ENCODE results near the gene L3MBTL4. TPM values are rescaled to one million over a fixed set of nuclear protein-coding genes. Genes with fewer than 3 reads are reported as not detected.

The L3MBTL4 gene
- total and polyA plus RNA-seq, 9 of the 15 experiments (the other 6 are each of a cell fraction or from before 2014, with no cell fraction given) = not detected

DNA sequence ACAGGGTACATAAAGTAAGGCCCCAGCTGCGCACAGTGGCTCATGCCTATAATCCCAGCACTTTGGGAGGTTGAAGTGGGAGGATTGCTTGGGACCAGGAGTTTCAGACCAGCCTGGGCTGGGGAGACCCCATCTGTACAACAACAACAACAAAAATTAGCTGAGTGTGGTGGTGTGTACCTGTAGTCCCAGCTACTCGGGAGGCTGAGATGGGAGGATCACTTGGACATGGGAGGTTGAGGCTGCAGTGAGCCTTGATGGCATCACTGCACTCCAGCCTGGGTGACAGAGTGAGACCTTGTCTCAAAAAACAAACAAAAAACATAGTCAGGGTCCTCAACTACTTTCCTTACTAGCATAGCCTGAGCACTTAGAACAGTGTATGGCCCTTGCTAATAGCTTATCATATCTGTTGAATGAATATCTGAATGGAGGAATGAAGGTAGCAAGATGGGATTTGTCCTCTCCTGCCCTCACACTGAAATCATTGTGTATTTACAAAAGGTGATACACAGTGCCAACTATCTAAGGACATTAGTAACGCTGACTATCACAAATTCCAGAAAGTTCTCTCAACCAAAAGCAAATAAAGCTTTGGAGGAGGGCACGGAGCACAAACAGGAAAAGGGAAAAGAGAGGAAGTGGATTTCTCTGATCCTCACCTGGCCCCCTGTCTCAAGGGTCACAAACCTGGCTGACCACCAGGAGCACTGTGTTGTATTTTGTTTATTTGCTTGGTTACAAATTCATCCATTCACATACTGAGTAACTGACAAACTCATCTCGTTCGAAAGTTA lies 38.1 kb downstream of the L3MBTL4 start (continued):
- TF ChIP-seq PBX2 (CRISPR knock-in tag; IDR thresholded peaks at IDR 0.05; ENCODE audit: low read depth) = no peak
- TF ChIP-seq PBX2 (tag; conservative IDR thresholded peaks at IDR 0.05; ENCODE audit: low read depth) = no peak
- TF ChIP-seq, protein P1, sequence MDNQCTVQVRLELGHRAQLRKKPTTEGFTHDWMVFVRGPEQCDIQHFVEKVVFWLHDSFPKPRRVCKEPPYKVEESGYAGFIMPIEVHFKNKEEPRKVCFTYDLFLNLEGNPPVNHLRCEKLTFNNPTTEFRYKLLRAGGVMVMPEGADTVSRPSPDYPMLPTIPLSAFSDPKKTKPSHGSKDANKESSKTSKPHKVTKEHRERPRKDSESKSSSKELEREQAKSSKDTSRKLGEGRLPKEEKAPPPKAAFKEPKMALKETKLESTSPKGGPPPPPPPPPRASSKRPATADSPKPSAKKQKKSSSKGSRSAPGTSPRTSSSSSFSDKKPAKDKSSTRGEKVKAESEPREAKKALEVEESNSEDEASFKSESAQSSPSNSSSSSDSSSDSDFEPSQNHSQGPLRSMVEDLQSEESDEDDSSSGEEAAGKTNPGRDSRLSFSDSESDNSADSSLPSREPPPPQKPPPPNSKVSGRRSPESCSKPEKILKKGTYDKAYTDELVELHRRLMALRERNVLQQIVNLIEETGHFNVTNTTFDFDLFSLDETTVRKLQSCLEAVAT (IDR thresholded peaks at IDR 0.05) = no peak

DNA sequence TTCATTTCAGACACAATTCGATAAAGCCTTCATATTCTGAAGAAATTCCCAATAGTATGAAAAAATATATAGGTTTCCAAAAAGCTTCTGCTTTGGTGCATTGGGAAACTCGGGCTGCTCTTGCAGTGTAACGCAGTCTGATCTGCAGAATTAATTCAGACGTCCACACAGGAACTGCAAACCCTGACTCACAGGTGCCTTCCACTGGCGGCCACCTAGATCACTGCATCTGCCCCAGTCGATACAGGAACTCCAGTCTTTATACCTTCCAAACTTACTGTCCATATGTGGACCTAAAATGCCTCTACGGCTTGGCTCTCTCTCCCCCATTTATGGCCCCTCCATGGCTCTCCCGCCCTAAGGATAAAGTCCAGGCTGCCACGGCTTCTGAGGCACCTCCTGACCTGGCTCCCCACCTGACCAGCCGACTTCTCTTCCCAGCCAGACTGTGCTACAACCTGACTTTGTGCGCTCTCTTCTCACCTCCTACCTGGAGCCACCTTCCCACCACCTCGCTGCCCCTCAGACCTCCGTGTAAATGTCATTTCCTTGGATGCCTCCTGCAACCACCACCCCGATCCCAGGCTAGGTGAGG lies 39.7 kb downstream of the L3MBTL4 start:
- BruUV-seq (replicated peaks) = no TSS peak
- Histone ChIP-seq H3K9me1 (ENCODE audit: control insufficient read depth, insufficient read depth, low read length) (no peaks in the 10 kb centered on the region), H3K27me3 (ENCODE audit: control insufficient read depth in 2 of 2, insufficient read depth in 2 of 2, low read length in 2 of 2) (no peaks in the 10 kb centered on the region), H3K27ac (ENCODE audit: extremely low read depth, low read depth, low read length) (no peak overlapping the region), H3K9ac (ENCODE audit: insufficient read depth in 1 of 2, low read depth in 2 of 2, low read length in 2 of 2) (no peak overlapping the region), H3K36me3 (ENCODE audit: control insufficient read depth, insufficient read depth, low read length) (no peaks in the 10 kb centered on the region), H4K20me1 (replicated peaks; ENCODE audit: control insufficient read depth, insufficient read depth, low read length) (no peaks in the 10 kb centered on the region), H3K4me3 (no peak overlapping the region), H2AFZ (ENCODE audit: low read depth, low read length) (no peak overlapping the region), H3K79me2 (ENCODE audit: control insufficient read depth, insufficient read depth, low read length) (no peaks in the 10 kb centered on the region), H3K4me1 (replicated peaks in 1 of 2; ENCODE audit: control insufficient read depth in 2 of 2, insufficient read depth in 2 of 2, low read length in 2 of 2) (no peaks in the 10 kb centered on the region), H3K9me3 (replicated peaks; ENCODE audit: control insufficient read depth, insufficient read depth, low read depth, low read length) (no peaks in the 10 kb centered on the region), H3K4me2 (ENCODE audit: insufficient read depth, low read length) (no peak overlapping the region)
- DNase-seq (ENCODE audit: extremely low read depth in 1 of 4, low spot score in 3 of 4) = no peak
- ChIA-PET CTCF (ENCODE audit: low intra/inter-chr PET ratio) (no interaction called here), POLR2A (no interaction called here)
- WGBS (ENCODE audit: insufficient coverage, low coverage, missing lambda C conversion rate) = 0% methylated on average over 14 of the region's 14 CpGs
- intact Hi-C loops (cut with micrococcal nuclease) (no loop called here), in situ Hi-C loops (cut with MboI) (no loop called here)
- FAIRE-seq = no peak
- ATAC-seq = no peak
- no peak for TF ChIP-seq CUX1 (CRISPR knock-in tag; IDR thresholded peaks at IDR 0.05)
- no peak for TF ChIP-seq POLR2AphosphoS5 (IDR thresholded peaks at IDR 0.05; ENCODE audit: control insufficient read depth, insufficient read depth, low read depth, low read length)
- TF ChIP-seq MYC (IDR thresholded peaks at IDR 0.05; ENCODE audit: low read depth, low read length) = no peak
- no peak for TF ChIP-seq MYC (CRISPR knock-in tag; IDR thresholded peaks at IDR 0.05; ENCODE audit: borderline replicate concordance, low read depth)

All from K562 (cell line).